Kidney epithelial cell (primary cell): Measurements from ENCODE around the gene CYLD. TPM values are rescaled to one million over a fixed set of nuclear protein-coding genes. Genes with fewer than 3 reads are reported as not detected.

ENCODE experiments used
- DNase-seq: peaks from one replicate; pipeline ENCODE4 v3.0.0-alpha.2; 2010; ENCODE audit warnings: low read depth
- H3K27me3 ChIP-seq: 2 replicates; pipeline ENCODE4 v1.6.0; 2011; ENCODE audit warnings: low read length; ENCODE audit not compliant: control insufficient read depth, insufficient read depth
- H3K36me3 ChIP-seq: 2 replicates; pipeline ENCODE4 v1.5.1; 2011; ENCODE audit warnings: low read length; ENCODE audit not compliant: control insufficient read depth, insufficient read depth
- H3K4me3 ChIP-seq: 2 replicates; pipeline ENCODE4 v1.5.1; 2011; ENCODE audit warnings: low read depth, mild to moderate bottlenecking, control low read depth, low read length
- total RNA-seq: library from RNA; depleted of rRNA; stranded (reverse); fragments of >200 nt; gene quantifications from 2 replicates; pipeline ENCODE4 v1.2.3, GENCODE V29; 2015
- TF ChIP-seq, protein P1 (sequence below): IDR thresholded peaks from 2 replicates; pipeline ENCODE4 v1.5.1; 2011; ENCODE audit warnings: mild to moderate bottlenecking, moderate library complexity, low read length, control low read depth, inconsistent platforms; ENCODE audit not compliant: insufficient read depth, poor library complexity, severe bottlenecking

Gene CYLD
- total RNA-seq, 1 donor from 2014 or later, result 21.5 TPM

DNA sequence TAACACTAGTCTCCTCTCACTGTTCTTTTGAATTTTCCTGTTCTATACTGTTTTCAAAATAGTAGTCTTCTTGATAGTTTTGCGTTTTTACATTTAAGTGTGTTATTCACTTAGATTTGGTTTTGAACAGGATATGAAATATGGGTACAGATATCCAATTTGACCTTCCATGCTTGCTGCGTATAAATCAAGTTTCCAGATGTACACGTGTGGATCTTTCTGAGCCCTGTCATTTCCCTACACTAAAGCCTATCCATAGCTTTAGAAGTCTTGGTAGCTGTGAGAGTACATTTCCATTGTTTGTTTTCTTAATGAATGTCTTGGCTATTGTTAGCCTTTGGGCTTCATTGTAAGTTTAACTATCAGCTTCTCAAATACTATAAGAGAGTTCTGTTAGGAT is 20.4 kb downstream of the CYLD start:
- Histone ChIP-seq H3K4me3 (no peak overlapping the region), H3K27me3 (no peaks in the 10 kb centered on the region), H3K36me3 (no peaks in the 10 kb centered on the region)
- TF ChIP-seq, protein P1, sequence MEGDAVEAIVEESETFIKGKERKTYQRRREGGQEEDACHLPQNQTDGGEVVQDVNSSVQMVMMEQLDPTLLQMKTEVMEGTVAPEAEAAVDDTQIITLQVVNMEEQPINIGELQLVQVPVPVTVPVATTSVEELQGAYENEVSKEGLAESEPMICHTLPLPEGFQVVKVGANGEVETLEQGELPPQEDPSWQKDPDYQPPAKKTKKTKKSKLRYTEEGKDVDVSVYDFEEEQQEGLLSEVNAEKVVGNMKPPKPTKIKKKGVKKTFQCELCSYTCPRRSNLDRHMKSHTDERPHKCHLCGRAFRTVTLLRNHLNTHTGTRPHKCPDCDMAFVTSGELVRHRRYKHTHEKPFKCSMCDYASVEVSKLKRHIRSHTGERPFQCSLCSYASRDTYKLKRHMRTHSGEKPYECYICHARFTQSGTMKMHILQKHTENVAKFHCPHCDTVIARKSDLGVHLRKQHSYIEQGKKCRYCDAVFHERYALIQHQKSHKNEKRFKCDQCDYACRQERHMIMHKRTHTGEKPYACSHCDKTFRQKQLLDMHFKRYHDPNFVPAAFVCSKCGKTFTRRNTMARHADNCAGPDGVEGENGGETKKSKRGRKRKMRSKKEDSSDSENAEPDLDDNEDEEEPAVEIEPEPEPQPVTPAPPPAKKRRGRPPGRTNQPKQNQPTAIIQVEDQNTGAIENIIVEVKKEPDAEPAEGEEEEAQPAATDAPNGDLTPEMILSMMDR, result no peak
- no peak for DNase-seq

DNA sequence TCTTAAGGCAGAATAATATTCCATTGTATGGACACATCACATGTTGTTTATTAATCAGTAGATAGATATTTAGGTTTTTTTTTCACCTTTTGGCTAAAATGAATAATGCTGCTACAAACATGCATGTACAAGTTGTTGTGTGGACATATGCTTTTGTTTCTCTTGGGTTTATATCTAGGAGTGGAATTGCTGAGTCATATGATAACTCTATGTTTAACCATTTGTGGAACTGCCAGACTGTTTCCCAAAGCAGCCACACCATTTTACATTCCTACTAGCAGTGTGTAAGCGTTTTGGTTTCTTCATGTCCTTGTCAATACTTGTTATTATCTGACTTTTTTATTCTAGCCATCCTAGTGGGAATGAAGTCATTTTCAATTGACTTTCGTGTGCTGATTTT is 21.3 kb downstream of the CYLD start:
- Histone ChIP-seq H3K27me3 (no peaks in the 10 kb centered on the region), H3K4me3 (no peak overlapping the region), H3K36me3 (no peaks in the 10 kb centered on the region)
- TF ChIP-seq, protein P1, result no peak
- DNase-seq, result no peak

- DNase-seq, result no peak
- TF ChIP-seq, protein P1, result no peak
- Histone ChIP-seq H3K36me3 (no peaks in the 10 kb centered on the region), H3K4me3 (no peak overlapping the region), H3K27me3 (no peaks in the 10 kb centered on the region)
These were observed 23.4 kb downstream of the CYLD start for GRCh38 chr16:50765260-50765659.

- H3K4me3 ChIP-seq, result no peak overlapping the region
- H3K27me3 ChIP-seq, result no peaks in the 10 kb centered on the region
- no peak for DNase-seq
- TF ChIP-seq, protein P1, result no peak
- no peaks in the 10 kb centered on the region for H3K36me3 ChIP-seq
These were observed 24.0 kb downstream of the CYLD start for GRCh38 chr16:50765861-50766260.

DNA sequence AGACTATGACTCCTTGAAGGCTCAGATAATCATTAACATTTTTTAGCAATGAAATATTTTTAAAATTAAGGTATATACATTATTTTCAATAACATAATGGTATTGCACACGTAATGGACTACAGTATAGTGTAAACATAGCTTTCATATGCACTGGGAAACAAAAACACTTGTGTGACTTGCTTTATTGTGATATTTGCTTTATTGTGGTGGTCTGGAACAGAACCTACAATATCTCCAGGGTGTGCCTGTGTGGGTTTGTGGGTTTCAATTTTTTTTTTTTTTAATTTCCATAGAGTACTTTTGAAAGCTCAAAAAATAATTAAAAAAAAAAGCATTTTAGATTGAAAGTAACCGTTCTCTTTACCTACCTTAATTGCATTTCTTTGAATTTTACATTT is 25.3 kb downstream of the CYLD start:
- TF ChIP-seq, protein P1, result no peak
- H3K4me3 ChIP-seq, result no peak overlapping the region
- DNase-seq, result no peak
- no peaks in the 10 kb centered on the region for H3K36me3 ChIP-seq
- H3K27me3 ChIP-seq, result no peaks in the 10 kb centered on the region

DNA sequence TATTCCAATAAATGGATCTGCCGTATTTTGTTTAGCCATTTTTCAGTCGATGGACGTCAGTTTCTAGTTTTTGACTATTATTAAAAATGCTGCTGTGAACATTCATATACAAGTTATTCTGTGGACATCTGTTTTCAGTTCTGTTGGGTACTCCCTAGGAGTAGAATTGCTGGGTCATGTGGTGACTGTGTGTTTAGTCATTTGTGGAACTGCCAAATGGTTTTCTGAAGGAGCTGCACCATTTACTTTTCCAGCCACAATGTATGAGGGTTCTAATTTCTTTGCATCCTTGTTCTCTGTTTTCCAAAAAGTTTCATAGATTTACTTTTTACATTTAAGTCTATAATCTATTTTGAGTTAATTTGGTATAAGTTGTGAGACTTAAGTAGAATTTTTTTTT is 29.5 kb downstream of the CYLD start:
- H3K4me3 ChIP-seq, result no peak overlapping the region
- DNase-seq, result no peak
- H3K27me3 ChIP-seq, result no peaks in the 10 kb centered on the region
- H3K36me3 ChIP-seq, result no peaks in the 10 kb centered on the region
- TF ChIP-seq, protein P1, result no peak
